Neural cell (in vitro differentiated cells): Measurements from ENCODE around the gene TEX47. TPM values are rescaled to one million over a fixed set of nuclear protein-coding genes. Genes with fewer than 3 reads are reported as not detected.

ENCODE experiments used
- polyA plus RNA-seq: library from polyadenylated mRNA; depleted of rRNA; stranded (reverse); fragments of >200 nt; gene quantifications from 2 replicates; pipeline ENCODE4 v1.2.3, GENCODE V29; 2014
- small RNA-seq, 3 experiments: library from RNA; depleted of rRNA; stranded (forward); fragments of <200 nt; gene quantifications; one replicate each; pipeline ENCODE3, GENCODE V24; 2012

The TEX47 gene
- polyA plus RNA-seq, 1 donor from 2014 or later, result not detected

Small RNA genes lying within 50 kb of the gene (small RNA-seq; reads per million reads assigned to genes)
- 0 reads per million in 3 experiments for gene AC002127.1

Other genes with a start within 250 kb of the TEX47 start
- 0.32 and 0.37 TPM in 2 replicates for gene ZNF804B, start 36.0 kb downstream of the TEX47 start, polyA plus RNA-seq